GM10248 (cell line): ENCODE data around the gene IL18R1.

ENCODE experiments used
- CTCF ChIA-PET: fragments of 300-600 bp; sonication (Branson Sonifier 250); formaldehyde crosslinking; extraction: SDS; loops from one replicate; lab custom pipeline; 2021; ENCODE audit warnings: antibody characterized with exemption; lab: Yijun Ruan, JAX
- POLR2A ChIA-PET: fragments of 350-650 bp; sonication (Branson Sonifier 250); formaldehyde crosslinking; extraction: SDS; loops from one replicate; lab custom pipeline; 2020; ENCODE audit warnings: antibody characterized with exemption; lab: Yijun Ruan, JAX
- DNase-seq: peaks from one replicate; pipeline ENCODE4 v3.0.0; 2012; ENCODE audit errors: extremely low spot score
- TF ChIP-seq, protein P1 (sequence below): IDR thresholded peaks from 2 replicates; pipeline ENCODE4 v1.5.1; 2012; ENCODE audit warnings: mild to moderate bottlenecking, low read depth; ENCODE audit errors: extremely low read depth, missing control alignments, control extremely low read depth

IL18R1 gene

DNA sequence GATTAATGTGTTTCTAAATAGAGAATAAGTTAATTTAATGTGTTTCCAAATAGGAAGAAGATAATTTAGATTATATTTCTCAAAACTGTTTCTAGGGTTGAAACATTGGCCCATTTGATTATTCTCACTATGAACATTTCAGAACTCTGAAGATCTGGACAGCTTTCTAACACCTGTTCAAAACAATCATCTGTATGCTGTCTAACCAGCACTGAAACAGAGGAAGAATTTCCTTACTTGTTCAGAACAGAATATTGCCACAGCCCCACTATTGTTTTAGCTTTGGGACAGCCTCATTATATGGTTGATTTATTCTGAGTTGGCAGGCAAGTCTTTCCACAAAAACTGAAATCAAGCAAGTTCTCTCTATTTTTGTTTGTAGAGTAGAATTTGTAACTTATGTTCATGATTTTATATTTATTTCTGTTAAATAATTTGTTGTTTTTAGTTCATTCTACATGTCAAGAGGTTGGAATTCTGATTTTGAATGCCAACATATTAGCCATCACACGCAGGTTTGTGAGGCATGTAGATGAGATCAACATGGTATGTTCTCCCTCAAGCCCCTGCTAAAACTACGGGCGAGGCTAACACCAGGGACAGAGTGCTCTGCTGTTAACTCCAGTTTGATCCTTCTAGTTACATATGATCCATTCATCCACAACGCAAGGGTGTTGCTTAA, 78.5 kb downstream of the IL18R1 start:
- TF ChIP-seq, protein P1, sequence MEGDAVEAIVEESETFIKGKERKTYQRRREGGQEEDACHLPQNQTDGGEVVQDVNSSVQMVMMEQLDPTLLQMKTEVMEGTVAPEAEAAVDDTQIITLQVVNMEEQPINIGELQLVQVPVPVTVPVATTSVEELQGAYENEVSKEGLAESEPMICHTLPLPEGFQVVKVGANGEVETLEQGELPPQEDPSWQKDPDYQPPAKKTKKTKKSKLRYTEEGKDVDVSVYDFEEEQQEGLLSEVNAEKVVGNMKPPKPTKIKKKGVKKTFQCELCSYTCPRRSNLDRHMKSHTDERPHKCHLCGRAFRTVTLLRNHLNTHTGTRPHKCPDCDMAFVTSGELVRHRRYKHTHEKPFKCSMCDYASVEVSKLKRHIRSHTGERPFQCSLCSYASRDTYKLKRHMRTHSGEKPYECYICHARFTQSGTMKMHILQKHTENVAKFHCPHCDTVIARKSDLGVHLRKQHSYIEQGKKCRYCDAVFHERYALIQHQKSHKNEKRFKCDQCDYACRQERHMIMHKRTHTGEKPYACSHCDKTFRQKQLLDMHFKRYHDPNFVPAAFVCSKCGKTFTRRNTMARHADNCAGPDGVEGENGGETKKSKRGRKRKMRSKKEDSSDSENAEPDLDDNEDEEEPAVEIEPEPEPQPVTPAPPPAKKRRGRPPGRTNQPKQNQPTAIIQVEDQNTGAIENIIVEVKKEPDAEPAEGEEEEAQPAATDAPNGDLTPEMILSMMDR: no peak
- ChIA-PET CTCF (interaction anchor here (1.4 to 5.0 kb wide), 5 partner anchors 9 to 78 kb away, joined by 4 to 21 read pairs (median 6); partner anchors contain the start of genes IL18R1 and IL18RAP), POLR2A (no interaction called here)
- DNase-seq: no peak

DNA sequence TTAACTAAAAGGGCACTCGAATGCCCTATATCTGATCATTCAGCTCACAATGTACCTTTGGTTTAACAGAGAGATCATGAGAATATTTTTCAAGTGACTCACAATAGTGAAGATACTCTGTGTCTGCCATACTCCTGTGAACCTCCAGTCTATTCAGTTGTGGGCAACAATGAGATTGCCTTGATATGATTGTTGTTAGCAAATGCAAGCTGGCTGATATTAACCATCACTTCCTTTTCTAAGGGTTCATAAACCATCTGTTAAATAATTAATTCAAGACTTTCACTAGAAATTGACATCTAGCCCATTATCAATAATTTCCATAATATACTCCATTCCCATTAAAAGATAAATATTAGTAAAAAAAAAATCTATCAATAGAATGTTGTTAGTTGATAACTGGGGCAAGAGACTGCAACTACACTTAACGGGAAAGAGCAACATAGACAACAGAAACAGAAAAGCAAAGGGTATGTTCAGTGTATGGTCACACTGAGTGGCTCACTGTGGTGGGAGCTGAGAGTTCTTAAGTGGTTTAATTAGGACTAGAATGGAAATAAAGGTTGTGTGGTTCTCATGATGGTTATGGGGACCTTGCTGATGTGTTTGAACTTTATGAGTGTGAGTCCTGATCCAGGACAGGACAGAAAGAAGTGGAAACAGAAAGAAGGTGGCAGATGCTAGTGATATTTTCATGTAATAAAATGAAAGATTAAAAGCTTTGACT, 79.2 kb downstream of the IL18R1 start:
- DNase-seq: no peak
- CTCF ChIA-PET: interaction anchor here (0.7 to 5.0 kb wide), 10 partner anchors 9 to 194 kb away, joined by 3 to 21 read pairs (median 5); partner anchors contain the start of gene IL18RAP
- POLR2A ChIA-PET: no interaction called here
- TF ChIP-seq, protein P1: no peak

DNA sequence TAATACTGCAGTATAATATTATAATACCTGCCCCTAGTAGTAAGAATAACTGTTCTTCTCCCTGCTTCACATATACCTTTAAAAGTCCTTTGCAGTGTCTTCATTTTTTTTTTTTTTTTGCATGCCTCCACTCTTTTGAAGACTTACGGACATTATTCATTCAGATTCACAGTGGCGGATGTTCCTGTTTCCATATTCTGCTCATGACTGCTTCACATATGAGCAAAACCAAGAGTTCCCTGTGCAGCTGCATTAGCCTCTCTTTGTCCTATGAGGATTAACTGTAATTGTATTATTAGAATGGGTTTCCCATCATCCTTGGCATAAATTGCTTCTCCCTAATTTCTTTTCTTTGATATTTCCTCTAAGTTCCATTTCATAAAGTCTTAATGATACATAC, 80.1 kb downstream of the IL18R1 start:
- CTCF ChIA-PET: interaction anchor here (0.7 to 5.0 kb wide), 9 partner anchors 8 to 195 kb away, joined by 3 to 21 read pairs (median 4); partner anchors contain the start of gene IL18RAP
- TF ChIP-seq, protein P1: no peak
- POLR2A ChIA-PET: interaction anchor here (0.7 kb wide), 1 partner anchor 674 kb away, joined by 3 read pairs; no protein-coding TSS in a partner anchor
- no peak for DNase-seq

DNA sequence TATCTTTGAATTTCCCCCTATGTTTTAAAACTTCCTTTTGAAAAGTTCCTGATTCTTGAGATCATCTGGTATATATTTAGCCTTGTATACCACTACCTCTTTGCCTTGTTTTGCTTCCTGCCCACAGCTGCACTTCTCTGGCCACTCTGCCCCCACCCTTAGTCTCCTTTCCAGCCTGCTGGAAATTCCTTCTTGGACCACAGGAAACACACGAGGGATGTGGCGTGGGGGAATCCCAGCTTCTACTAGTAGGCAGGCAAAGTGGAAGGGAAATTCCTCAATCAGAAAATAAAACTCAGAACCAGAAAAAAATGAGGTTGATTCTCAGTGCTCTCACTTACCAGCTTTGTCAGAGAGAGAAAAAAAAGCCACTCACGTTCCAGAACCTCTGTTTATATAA, 80.7 kb downstream of the IL18R1 start:
- POLR2A ChIA-PET: interaction anchor here (0.7 kb wide), 1 partner anchor 675 kb away, joined by 3 read pairs; no protein-coding TSS in a partner anchor
- CTCF ChIA-PET: interaction anchor here (0.8 to 5.0 kb wide), 8 partner anchors 12 to 195 kb away, joined by 3 to 21 read pairs (median 6); partner anchors contain the start of genes IL18R1 and IL18RAP

DNA sequence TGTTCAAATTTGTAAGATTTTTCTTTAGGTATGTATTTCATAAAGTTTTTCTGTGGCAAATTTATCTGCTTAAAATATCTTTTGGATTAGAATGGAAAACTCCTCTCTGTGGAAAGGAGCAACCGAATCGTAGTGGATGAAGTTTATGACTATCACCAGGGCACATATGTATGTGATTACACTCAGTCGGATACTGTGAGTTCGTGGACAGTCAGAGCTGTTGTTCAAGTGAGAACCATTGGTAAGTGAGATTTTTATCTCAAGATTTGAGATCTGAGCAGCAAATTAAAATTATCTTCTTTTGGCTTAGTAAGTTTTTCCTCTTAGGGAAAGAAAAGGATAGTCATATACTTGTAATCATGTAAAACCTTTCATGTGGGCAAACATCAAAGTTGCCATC, 81.5 kb downstream of the IL18R1 start:
- POLR2A ChIA-PET: no interaction called here
- CTCF ChIA-PET: interaction anchor here (0.8 to 5.0 kb wide), 10 partner anchors 11 to 431 kb away, joined by 3 to 21 read pairs (median 4); partner anchors contain the start of genes IL18R1 and IL18RAP

More for the DNA sequence above, 80.7 kb downstream of the IL18R1 start:
- TF ChIP-seq, protein P1: no peak
- DNase-seq: no peak

More for the DNA sequence above, 81.5 kb downstream of the IL18R1 start:
- DNase-seq: no peak
- TF ChIP-seq, protein P1: no peak
